Activated effector memory CD4-positive, alpha-beta T cell treated with Interleukin-2 at 50 U/mL for 16 hours (primary cell): Measurements from ENCODE around the gene KLHL29.

ENCODE experiments used
- DNase-seq: peaks from one replicate; pipeline ENCODE4 v3.0.0-alpha.2; 2020

KLHL29 gene

DNA sequence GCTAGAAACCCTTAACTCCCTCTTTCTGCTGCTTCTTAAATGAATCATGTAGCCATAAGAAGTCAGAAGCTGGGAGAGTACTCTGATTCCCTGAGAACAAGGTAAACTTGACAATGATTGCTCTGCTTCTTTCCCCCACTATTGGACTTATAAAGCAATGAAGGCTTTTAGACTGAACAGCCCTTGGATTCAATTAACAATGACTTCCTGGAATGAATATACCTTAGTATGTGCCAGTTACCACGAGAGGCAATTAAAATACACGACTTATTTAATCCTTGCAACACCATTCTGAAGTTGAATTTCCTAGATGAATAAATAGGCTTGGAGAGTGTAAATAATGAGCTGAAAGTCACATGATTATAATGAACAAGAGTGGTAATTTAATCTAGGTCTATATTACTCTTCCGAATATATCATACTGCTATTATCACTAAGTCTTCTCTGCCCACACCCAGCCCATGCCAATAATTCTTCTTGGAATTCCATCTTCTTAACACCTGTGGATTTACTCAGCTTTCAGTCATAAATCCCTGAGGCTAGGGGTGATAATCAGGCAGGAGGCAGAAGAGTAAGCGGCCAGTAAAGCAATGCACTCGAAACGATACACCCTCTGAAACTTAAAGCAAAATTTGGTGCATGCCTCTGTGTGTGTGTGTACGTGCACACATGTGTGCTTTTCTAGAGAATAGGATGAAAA, 371.8 kb downstream of the KLHL29 start:
- no peak for DNase-seq

DNA sequence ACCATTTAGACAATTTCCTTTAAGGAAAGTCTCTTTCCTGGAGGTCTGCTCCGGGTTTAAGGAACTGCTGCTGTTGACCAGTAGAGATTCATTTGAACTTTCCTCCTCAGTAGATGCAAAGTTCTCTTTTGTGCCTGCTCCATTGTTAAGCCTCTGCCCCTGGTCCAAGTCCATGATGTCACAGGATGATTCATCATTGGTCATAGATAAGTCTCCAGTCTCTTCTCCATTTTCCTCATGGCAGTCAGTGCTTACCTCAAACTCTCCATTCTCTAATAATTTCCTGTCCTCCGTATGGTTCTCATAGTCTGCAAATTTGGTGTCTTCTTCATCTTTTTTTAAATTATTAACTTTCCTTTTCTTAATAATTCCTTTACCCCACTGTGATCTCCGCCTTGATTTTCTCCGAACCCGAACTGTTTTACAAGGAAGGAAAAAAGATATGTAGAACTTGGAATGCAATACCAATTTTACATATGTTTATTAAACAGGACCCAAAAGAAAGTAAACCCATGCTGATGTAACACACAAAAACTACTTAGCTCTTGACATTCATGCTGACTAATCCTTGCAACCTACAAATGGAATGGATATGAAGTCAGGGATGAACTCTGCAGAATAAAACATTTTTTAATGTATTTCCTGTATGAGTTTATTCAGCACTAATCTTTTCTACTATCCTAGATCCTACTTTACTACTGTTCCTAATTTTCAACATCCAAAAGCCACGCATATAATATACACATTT, 372.9 kb downstream of the KLHL29 start:
- DNase-seq: no peak
